Muscle of back (tissue), 11 donors: ENCODE data around the gene CAPN11. TPM values are rescaled to one million over a fixed set of nuclear protein-coding genes. Genes with fewer than 3 reads are reported as not detected.
"Not testable (repeated sequence)": the region's sequence is repeated elsewhere in the genome, so short reads cannot be mapped to it uniquely, and the experiment has no call there.

Experiments used
- DNase-seq, 3 donors: peaks; one replicate each; pipeline versions ENCODE4 v3.0.0 to v3.0.0-alpha.2; 2013
- polyA plus RNA-seq, 10 donors: library from polyadenylated mRNA; unstranded; fragments of 120-200 nt; gene quantifications; one replicate each; pipeline ENCODE4 v1.2.1, GENCODE V29; 2013; ENCODE audit not compliant: insufficient read length in 10 of 10

The CAPN11 gene
- polyA plus RNA-seq, 10 donors, result 0.18 to 0.77 (median 0.41) TPM; not detected in 2

GRCh38 chr6:44129841-44130322 lies 28.7 kb upstream of the CAPN11 start:
- no peak for DNase-seq

DNA sequence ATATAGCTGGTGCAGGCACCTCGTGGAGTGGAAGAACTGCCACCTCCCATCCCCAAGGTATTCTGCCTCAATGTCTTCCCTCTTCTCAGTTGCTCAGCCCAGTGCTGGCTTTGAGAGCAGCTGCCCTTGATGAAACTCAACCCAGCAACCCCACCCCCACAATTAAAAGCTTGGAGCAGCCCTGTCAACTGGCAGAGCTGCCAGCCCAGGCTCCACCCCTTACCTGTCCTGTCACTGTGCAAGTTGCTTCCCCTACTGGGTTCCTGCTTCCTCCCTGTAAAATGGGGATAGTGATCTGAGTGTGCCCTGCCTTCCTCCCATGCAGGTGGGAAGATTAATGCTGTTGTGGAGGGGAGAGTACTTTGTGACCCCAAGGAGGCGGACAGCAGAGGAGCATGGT lies 26.7 kb upstream of the CAPN11 start:
- DNase-seq, result no peak

- no peak for DNase-seq
Observed at GRCh38 chr6:44132476-44132875, 26.1 kb upstream of the CAPN11 start.

DNA sequence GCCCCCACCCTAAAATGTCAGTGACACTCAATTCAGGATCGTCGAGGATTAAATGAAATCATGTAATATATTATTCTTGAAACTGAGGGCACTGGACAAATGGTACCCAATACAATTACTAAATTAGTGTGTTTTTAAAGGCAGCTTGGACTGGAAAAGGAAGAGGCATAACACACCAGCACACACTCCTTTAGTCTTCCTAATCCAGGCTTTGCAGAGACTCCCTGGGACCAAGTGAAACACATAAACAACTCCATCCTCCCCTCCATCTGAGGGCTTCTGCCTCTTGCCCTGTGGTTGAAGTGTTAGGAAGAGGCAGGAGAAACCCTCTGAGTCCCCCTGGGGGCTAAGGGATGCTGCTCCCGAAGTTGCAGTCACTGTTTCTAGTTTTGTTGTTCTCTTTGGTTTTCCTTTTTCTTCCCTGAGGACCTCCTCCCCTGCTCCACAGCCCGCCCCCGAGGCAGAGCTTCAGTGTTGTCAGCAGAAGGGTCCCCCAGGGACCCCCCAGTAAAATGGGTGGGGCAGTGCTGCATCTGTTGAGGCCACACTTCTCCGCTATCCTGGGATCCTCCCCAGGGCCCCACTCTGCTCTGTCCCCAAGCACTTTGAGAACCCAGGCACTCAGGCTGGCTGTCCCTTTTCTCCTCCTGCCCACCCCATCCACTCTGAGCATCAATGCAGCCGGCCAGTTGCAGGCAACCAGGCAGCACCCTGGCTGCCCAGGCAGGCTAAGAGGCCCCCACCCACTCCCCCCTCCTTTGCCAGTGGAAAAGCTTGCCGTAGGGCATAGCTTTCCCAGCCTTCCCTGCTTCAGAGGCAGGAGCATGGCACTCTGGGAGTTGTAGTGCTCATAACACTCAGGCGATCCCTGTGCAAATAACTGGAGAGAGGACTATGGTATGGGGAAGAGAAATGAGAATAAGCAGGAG lies 25.4 kb upstream of the CAPN11 start:
- peak in 1 of 3 donors; percentile 63 for DNase-seq

- no peak for DNase-seq
Observed at GRCh38 chr6:44133981-44134711, 24.5 kb upstream of the CAPN11 start.

GRCh38 chr6:44135173-44135758 lies 23.4 kb upstream of the CAPN11 start:
- no peak for DNase-seq

DNA sequence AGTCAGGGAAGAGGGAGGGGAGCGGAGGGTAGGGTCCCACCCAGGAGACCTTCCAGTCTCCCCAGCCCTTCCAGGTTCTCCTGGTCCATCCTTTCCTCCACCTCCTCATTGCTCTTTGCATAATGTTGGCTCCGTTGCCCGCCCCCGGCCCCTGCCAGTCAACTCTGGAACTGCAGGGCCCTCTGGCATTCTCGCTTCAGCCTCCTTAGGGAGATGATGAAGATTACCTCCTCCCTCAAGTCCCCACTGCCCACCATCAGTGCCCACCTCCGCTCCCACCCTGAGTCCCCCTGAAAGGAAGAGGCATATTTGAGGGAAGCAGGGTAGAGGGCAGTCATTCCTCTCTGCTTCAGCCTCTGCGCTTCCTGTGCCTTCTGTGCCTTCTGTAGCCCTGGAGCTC lies 22.7 kb upstream of the CAPN11 start:
- no peak for DNase-seq

GRCh38 chr6:44138717-44139350 lies 19.8 kb upstream of the CAPN11 start:
- DNase-seq, result no peak

DNA sequence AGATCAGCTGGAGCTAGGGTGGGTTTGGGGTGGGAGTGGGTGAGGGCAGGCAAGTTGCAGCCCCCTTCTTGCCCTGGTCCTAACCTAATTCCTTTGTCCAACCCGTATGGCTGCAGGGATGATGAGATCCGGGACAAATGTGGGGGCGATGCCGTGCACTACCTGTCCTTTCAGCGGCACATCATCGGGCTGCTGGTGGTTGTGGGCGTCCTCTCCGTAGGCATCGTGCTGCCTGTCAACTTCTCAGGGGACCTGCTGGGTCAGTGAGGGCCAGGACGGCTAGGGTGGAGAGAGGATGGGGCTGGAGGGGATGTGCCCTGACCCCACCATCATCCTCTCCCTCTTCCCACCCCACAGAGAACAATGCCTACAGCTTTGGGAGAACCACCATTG lies 19.3 kb upstream of the CAPN11 start:
- DNase-seq, result no peak

- no peak for DNase-seq
Observed at GRCh38 chr6:44142835-44143234, 15.8 kb upstream of the CAPN11 start.

- no peak for DNase-seq
Observed at GRCh38 chr6:44143731-44144130, 14.9 kb upstream of the CAPN11 start.

DNA sequence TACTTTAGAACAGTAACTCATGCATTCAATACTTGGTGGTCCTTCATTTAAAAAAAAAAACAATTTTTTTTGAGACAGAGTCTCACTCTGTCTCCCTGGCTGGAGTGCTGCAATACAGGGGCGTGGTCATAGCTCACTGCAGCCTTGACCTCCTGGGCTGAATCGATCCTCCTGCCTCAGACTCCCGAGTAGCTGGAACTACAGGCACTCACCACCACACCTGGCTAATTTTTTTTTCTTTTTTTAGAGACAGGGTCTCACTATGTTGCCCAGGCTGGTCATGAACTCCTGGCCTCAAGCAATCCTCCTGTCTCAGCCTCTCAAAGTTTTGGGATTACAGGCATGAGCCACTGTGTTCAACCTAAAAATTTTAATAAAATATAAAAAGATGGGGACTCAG lies 14.1 kb upstream of the CAPN11 start:
- DNase-seq, result not testable (repeated sequence)

GRCh38 chr6:44145839-44146238 lies 12.8 kb upstream of the CAPN11 start:
- DNase-seq, result no peak

- no peak for DNase-seq
Observed at GRCh38 chr6:44146685-44147084, 11.9 kb upstream of the CAPN11 start.

GRCh38 chr6:44147256-44147655 lies 11.4 kb upstream of the CAPN11 start:
- no peak for DNase-seq

GRCh38 chr6:44148306-44148705 lies 10.3 kb upstream of the CAPN11 start:
- DNase-seq, result no peak

GRCh38 chr6:44149369-44150012 lies 9.1 kb upstream of the CAPN11 start:
- no peak for DNase-seq

- no peak for DNase-seq
Observed at GRCh38 chr6:44150317-44150917, 8.2 kb upstream of the CAPN11 start.

- DNase-seq, result peak; percentile 30 to 77 (median 58)
Observed at GRCh38 chr6:44151348-44152108, 7.1 kb upstream of the CAPN11 start.

DNA sequence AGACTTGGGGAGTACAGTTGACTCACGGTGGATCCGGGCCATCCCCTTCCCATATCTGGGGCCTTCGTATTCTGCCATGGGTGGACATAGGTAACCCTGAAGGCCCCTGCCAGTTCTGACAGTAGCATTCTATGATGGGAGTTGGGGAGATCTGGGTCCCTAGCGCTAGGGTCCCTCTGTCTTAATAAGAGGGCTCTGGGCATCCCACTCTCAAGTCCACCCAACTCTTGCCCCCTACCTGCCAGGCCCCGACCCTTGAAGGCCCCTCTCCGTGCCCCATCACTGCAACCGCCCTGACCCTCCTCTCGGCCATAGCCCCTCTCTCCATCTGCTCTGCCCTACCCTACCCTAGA lies 6.5 kb upstream of the CAPN11 start:
- DNase-seq, result no peak
